GM18526 (cell line): Measurements from ENCODE around the gene CIT.

Source experiments
- POLR2A ChIP-seq: IDR thresholded peaks from 3 replicates; pipeline ENCODE4 v1.6.1; 2011; ENCODE audit not compliant: insufficient read length; ENCODE audit errors: extremely low read depth

Gene CIT

DNA sequence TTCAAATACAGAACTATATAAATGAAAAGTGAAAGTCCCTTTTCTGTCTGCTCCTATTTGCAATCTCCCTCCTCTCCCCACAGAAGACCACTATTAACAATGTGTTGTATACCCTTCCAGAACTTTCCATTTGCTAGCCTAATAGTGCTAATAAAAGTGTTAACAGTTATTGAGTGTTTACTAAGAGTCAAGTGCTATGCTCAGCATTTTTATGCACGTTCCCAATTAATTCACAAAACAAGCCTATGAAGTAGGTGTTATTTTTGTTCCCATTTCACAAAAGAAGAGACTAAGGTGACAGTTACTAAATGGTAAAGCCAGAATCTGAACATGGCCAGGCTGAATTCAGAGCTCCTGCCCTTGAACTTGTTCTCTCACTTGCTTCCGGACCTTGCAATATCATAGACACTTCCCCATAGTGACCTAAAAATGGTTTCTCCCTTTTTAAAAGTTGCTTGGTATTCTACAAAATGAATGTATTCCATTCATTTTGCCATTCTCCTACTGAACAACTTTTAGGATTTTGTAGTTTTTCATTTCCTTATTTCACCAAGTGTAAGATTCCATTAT, 210.8 kb downstream of the CIT start:
- TF ChIP-seq POLR2A, result no peak

DNA sequence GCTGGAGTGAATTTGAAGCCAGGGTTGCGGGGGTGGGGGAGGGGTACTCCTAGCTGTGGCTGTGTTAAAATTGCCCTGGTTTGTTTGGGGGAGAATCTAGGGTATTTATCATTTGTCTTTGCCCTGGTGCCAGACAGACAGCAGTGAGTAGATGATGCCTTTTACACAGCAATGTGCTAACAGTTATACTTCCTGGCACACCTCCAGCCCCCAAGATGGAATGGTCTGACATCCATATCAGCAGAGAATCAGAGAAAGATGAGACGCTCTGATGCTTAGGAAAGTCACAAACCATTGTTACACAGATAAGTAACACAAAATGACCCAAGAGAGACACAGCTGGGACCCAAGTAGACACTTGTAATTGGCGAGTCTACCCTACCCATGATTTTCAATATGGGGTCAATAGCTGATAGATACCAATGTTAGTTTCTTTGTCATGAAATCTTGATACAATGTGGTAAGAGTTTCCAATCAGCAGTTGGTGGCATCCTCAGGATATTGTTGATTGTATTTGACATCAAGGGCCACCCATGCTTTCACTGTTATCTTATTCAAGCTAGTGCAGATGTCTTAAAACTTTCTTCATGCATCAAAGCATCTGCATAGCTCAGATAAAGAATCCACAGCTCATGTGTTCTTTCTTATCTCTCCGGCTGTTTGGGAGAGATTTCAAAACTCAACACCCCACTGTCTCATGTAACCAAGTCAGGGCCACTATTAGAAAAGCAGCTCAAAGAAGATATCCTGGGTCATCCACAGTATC, 211.8 kb downstream of the CIT start:
- no peak for TF ChIP-seq POLR2A

DNA sequence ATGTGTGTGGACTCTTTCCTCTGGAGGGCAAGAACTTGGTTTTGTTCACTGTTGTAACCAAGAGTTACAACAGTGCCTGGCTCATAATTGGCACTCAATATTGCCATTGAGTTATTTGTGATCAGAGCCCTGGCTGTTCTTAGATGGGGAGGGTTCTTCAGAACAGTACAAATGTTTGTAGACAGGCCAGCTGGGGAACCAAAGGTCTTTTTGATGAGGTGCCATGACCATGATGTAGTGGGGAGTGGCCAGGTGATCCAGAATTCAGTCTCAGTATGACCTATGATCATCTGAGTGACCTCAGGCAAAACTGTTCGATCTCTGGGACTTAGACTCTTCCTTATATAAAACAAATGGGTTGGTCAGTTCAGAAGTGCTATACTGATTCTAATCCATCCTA, 212.5 kb downstream of the CIT start:
- TF ChIP-seq POLR2A, result no peak

DNA sequence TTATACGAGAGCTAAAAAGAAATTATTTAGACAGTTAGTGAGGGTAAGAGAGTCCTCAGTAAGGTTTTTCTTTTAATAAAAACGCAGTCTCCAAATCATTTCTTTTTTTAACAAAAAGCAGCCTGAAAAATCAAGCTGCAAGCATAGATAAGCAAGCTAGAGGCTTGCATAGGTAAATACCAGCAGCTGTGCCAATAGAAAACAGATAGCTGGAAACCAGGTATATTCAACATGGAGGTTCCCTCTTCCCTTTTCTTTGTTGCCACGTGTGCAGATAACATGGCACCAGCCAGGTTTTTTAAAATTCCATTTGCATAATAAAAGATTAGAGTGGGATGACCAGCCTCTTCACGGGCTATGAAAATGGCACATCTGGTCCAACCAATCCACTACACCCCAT, 215.2 kb downstream of the CIT start:
- TF ChIP-seq POLR2A, result no peak

DNA sequence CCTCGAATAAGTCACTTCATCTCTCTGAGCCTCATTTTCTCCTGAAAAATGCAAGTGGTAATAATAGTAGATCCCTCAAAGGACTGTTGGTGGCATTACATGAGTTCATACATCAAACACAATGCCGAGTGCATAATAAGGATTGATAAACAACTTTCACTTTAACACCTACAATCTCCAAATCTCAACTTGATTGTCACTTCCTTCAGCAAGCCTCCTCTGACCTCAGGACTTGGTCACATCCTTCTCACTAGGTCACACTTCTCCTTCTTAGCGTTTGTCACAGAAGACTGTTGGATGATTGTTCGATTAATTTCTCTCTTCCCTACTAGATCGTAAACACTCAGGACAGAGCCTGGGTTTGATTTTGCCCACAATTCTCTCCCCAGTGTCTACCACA, 217.0 kb downstream of the CIT start:
- no peak for TF ChIP-seq POLR2A

DNA sequence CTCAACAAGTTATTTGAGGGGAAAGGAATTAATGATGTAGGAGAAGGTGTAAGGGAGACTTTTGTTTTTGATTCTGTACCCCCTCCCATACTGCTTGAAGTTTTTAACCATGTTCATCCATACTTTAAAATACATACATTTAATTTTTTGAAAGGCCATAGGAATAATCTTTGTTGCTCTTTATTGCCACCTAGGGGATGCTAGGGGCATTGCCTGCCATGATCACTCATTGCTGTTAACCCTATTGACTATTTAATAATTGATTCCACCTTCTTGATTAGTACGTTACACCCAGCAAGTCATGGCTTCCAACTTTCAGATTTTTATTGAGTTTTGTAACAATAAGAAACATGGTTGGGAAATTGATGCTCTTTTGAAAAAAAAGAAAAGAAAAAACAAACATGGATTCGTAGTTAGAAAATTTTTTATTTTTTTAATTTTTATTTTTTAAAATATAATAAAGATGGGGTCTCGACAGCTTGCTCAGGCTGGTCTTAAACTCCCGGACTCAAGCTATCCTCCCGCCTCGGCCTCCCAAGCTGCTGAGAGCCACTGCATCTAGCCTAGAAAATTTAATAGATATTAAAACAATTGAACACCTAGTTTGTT, 217.7 kb downstream of the CIT start:
- TF ChIP-seq POLR2A, result no peak

DNA sequence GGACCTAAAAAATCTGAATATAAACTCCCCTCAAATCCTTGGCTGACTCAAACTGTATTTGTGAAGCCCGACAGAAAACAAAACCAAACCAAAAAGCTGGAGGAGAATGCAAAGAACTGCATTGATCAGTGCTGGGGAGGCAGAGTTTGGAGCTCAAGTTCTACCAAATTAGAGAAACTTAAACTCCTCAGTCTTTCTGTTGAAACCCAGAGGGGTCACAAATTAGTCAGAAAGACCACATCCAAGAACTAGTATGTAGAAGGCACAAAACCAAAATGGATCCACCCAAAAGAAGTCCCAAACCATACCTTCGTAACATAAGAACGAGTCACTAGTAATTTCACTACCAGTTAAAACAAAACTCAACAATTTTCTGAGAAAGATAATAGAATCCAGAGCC, 224.5 kb downstream of the CIT start:
- no peak for TF ChIP-seq POLR2A

DNA sequence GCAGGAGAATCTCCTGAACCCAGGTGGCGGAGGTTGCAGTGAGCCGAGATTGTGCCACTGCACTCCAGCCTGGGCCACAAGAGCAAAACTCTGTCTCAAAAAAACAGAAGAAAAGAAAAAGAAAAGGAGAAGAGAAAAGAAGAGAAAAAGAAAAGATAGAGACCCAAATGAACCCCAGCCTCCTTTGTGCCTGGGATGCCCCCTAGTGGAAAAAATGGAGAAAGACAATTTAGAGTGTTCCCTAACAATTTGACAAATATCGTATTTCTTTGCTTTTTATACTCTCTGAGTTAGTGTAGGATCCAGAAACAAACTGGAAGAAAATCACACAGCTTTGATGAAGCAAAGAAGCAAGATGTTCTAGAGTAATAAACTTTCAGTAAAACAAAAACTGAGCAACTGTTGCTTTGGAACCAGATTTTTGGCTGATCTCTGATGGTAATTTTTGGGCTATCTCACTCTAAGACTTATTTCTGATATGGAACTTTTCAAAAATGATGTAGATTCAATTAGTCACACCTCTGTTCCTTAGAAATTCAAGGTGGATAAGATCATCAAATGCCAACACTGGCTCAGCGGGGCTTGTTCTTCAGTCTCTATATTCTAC, 227.8 kb downstream of the CIT start:
- no peak for TF ChIP-seq POLR2A

DNA sequence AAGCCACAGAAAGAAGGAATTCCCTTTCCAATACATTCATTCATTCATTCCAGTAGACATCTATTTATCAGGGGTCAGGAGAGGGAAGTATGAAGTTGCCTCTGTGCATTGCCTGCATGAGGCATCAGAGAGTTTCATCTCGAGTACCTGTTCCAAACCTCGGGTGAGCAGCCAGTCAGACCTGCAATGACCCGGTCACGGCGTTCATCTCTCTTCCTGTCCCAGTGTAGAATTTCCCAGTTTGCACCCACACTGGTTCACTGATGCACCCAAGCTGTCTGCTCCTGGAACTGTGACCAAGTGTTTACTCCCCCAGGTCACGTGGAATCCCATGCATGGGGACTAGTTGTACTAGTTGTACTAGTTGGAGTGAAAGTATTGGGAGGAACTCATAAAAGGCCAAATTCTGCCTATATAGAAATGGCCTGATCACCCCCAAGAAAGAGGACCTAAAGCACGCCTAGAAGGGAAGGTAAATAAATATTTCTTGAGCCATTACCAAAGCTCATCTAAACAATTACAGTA, 231.5 kb downstream of the CIT start:
- no peak for TF ChIP-seq POLR2A

DNA sequence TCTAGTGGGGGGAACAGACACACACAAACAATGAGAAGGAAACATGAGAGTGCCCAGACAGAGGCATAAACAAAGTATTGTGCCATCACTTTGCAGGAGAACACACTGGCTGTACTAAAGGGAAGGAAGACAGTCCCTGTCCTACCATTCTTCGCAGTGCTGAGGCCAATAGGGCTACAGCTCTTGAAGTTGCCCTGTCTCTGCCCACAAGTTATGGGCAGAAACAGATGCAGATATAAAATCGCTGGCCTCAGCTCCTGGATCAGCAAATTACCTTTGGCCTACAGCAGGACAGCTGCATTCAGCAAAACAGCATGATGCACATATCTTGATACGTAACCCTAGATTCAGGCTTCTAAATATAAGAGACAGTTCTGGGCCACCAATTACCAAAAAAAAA, 232.2 kb downstream of the CIT start:
- no peak for TF ChIP-seq POLR2A

DNA sequence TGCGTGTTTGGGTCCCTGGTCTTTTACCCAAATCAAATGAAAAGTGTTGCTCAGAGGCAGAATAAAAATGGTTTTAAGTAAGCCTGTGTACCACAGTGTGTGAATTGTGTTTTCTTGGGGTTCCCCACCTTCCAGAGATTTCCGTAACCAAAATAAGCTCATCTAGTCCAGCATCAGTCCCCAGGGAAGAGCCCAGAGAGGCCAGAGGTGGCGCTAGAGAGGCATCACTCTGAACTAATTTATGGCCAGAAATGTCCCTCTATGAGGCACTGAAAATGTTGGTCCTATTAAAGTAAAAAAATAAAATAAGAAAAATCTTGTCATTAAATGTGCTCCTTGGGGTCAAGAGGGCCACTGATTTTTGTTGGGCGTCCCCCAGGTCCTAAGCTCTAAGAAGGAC, 234.1 kb downstream of the CIT start:
- no peak for TF ChIP-seq POLR2A
